ENCODE measurements around the gene ZDHHC7. TPM values are rescaled to one million over a fixed set of nuclear protein-coding genes. Genes with fewer than 3 reads are reported as not detected.

ZDHHC7 gene
- total and polyA plus RNA-seq, 9 of the 15 experiments (the other 6 are each of a cell fraction or from before 2014, with no cell fraction given) = 1.7 to 49.7 (median 37.4) TPM

DNA sequence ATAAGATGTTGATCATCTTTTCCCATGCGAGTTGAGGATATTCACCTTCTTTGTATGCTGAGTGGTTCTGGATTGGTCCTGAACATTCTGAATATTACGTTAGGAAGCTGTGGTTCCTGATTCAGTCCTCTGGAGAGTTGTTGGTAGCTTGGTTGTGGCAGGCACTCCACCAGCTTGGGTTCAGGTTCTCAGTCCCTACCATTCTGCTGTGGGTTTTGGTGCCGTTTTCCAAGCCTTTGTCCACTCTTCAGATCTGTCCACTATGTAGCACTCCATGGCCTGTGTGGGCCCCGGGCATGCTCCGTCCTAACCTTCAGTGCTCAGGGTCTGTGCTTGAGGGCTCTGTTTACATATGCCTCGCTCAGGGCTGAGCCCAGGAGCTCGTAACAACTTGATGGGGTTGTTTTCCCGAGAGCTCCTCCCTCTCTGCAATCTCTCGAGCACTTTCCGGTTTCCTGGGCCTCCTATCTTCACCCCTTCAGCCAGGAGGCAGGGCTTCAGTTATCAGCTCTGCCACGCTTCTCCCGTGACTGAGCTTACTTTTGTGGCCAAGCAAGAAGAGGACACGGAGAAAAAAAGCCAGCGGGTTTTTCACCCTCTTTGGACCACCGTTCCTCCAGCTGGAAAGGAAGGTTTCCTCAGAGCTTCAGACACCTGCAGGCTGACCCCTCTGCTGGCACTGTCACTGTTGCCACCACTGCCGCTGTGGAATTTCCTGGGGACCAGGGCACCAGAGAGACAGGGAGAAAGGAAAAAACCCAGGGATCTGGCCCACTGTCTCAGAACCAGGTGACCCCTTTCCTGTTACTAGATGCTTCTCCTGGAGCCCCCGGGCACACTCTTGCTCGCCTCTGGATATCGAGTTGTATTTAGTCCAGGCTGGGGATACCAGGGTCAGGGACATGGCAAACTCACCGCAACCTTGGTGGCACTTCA lies 35.9 kb upstream of the ZDHHC7 start (continued):
- TF ChIP-seq FOXM1 (IDR thresholded peaks at IDR 0.05; ENCODE audit: low read depth) (peak; percentile 85), FOXM1 (CRISPR knock-in tag; IDR thresholded peaks at IDR 0.05; ENCODE audit: low read depth) (no peak), YY1 (IDR thresholded peaks at IDR 0.05; ENCODE audit: borderline replicate concordance in 1 of 3, control insufficient read depth in 1 of 3, extremely low read depth in 1 of 3, insufficient read depth in 3 of 3, insufficient read length in 1 of 3, insufficient replicate concordance in 2 of 3, low read depth in 1 of 3, low read length in 2 of 3) (no peak), GABPB2 (CRISPR knock-in tag; conservative IDR thresholded peaks at IDR 0.05) (no peak), MECOM (CRISPR knock-in tag; IDR thresholded peaks at IDR 0.05) (0 out of 2 replicates have a peak, but pooled peaks have one; percentile 9), ZNF133 (CRISPR knock-in tag; IDR thresholded peaks at IDR 0.05) (no peak), SRSF3 (IDR thresholded peaks at IDR 0.05; ENCODE audit: insufficient read depth, low read length) (0 out of 2 replicates have a peak, but pooled peaks have one; percentile 85)
- TF ChIP-seq, protein P1, sequence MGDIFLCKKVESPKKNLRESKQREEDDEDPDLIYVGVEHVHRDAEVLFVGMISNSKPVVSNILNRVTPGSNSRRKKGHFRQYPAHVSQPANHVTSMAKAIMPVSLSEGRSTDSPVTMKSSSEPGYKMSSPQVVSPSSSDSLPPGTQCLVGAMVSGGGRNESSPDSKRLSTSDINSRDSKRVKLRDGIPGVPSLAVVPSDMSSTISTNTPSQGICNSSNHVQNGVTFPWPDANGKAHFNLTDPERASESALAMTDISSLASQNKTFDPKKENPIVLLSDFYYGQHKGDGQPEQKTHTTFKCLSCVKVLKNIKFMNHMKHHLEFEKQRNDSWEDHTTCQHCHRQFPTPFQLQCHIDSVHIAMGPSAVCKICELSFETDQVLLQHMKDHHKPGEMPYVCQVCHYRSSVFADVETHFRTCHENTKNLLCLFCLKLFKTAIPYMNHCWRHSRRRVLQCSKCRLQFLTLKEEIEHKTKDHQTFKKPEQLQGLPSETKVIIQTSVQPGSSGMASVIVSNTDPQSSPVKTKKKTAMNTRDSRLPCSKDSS (IDR thresholded peaks at IDR 0.05; ENCODE audit: low read depth, partially characterized antibody) = no peak
- TF ChIP-seq, protein P2, sequence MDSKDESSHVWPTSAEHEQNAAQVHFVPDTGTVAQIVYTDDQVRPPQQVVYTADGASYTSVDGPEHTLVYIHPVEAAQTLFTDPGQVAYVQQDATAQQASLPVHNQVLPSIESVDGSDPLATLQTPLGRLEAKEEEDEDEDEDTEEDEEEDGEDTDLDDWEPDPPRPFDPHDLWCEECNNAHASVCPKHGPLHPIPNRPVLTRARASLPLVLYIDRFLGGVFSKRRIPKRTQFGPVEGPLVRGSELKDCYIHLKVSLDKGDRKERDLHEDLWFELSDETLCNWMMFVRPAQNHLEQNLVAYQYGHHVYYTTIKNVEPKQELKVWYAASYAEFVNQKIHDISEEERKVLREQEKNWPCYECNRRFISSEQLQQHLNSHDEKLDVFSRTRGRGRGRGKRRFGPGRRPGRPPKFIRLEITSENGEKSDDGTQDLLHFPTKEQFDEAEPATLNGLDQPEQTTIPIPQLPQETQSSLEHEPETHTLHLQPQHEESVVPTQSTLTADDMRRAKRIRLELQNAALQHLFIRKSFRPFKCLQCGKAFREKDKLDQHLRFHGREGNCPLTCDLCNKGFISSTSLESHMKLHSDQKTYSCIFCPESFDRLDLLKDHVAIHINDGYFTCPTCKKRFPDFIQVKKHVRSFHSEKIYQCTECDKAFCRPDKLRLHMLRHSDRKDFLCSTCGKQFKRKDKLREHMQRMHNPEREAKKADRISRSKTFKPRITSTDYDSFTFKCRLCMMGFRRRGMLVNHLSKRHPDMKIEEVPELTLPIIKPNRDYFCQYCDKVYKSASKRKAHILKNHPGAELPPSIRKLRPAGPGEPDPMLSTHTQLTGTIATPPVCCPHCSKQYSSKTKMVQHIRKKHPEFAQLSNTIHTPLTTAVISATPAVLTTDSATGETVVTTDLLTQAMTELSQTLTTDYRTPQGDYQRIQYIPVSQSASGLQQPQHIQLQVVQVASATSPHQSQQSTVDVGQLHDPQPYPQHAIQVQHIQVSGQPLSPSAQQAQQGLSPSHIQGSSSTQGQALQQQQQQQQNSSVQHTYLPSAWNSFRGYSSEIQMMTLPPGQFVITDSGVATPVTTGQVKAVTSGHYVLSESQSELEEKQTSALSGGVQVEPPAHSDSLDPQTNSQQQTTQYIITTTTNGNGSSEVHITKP (IDR thresholded peaks at IDR 0.05; ENCODE audit: partially characterized antibody) = no peak
- TF ChIP-seq, protein P3, sequence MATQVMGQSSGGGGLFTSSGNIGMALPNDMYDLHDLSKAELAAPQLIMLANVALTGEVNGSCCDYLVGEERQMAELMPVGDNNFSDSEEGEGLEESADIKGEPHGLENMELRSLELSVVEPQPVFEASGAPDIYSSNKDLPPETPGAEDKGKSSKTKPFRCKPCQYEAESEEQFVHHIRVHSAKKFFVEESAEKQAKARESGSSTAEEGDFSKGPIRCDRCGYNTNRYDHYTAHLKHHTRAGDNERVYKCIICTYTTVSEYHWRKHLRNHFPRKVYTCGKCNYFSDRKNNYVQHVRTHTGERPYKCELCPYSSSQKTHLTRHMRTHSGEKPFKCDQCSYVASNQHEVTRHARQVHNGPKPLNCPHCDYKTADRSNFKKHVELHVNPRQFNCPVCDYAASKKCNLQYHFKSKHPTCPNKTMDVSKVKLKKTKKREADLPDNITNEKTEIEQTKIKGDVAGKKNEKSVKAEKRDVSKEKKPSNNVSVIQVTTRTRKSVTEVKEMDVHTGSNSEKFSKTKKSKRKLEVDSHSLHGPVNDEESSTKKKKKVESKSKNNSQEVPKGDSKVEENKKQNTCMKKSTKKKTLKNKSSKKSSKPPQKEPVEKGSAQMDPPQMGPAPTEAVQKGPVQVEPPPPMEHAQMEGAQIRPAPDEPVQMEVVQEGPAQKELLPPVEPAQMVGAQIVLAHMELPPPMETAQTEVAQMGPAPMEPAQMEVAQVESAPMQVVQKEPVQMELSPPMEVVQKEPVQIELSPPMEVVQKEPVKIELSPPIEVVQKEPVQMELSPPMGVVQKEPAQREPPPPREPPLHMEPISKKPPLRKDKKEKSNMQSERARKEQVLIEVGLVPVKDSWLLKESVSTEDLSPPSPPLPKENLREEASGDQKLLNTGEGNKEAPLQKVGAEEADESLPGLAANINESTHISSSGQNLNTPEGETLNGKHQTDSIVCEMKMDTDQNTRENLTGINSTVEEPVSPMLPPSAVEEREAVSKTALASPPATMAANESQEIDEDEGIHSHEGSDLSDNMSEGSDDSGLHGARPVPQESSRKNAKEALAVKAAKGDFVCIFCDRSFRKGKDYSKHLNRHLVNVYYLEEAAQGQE (IDR thresholded peaks at IDR 0.05; ENCODE audit: borderline replicate concordance) = no peak
- TF ChIP-seq, protein P3 (CRISPR knock-in tag; IDR thresholded peaks at IDR 0.05; ENCODE audit: low read depth) = no peak; the same call in 1 of the 2 replicates

Data from K562 (cell line).